Forelimb muscle (tissue), 1 donor: Measurements from ENCODE around the gene DUOX2. TPM values are rescaled to one million over a fixed set of nuclear protein-coding genes. Genes with fewer than 3 reads are reported as not detected.
"Not testable (repeated sequence)": the region's sequence is repeated elsewhere in the genome, so short reads cannot be mapped to it uniquely, and the experiment has no call there.

ENCODE experiments used
- DNase-seq: peaks from one replicate; pipeline ENCODE4 v3.0.0-alpha.2; 2013; ENCODE audit warnings: low read depth
- polyA plus RNA-seq: library from polyadenylated mRNA; unstranded; fragments of 120-200 nt; gene quantifications from one replicate; pipeline ENCODE4 v1.2.1, GENCODE V29; 2013; ENCODE audit not compliant: insufficient read length

DUOX2 gene
- polyA plus RNA-seq, 1 donor, result 0.04 TPM

DNA sequence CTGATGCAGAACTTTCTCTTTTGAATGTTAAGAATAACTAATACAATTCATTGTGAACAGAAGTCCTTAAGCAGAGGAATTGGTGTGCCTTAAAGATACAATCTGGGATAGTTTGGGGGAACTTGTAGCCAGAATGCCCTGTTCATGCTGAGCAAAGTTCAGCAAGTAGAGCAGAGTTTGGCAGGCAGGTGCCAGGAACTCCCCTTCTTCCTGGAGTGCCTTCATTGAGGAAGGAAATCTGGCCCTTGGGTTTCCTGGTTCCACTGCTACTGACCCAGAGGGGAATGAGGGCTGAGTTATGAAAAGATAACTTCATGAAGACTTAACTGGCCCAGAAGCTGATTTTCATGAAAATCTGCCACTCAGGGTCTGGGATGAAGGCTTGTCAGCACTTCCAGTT lies 40.4 kb downstream of the DUOX2 start:
- not testable (repeated sequence) for DNase-seq

GRCh38 chr15:45069942-45070360 lies 44.0 kb downstream of the DUOX2 start:
- not testable (repeated sequence) for DNase-seq

DNA sequence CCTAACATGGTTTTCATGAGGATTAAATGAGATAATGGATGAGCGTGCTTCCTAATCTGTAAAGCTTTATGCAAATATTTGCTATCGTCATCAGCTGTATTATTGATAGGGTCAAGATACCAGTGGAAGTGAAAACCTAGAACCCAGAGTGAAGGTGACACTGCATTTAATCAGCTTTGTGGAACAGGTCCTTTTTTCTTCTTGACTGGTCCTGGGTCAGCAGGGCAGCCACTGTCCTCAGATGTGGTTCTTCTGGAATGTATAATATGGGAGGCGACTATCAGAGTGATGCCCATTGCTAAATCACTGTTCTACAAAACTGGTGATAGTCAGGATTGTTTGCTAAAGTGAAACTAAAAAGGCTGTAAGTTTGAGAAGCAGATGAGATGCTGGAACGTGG lies 49.6 kb downstream of the DUOX2 start:
- DNase-seq, result no peak

DNA sequence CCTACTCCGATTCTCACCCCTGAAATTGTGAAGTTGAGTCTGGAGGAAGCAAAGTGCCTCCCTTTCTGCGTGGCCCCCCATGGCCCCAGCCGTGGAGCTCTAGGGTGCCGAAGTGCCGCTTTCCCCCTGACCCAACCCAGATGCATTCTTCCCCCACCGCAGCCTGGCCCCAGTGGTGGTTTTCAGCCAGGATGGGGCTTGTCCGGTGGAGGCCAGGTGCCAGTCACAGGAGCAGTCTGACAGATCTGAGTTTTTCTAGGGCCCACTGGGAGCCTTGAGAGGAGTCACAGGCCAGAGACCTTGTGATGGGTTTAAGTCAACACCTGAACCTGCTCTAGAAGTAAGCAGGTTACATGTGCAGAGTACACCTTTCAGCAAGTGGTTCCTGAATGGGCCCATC lies 51.7 kb downstream of the DUOX2 start:
- DNase-seq, result not testable (repeated sequence)

DNA sequence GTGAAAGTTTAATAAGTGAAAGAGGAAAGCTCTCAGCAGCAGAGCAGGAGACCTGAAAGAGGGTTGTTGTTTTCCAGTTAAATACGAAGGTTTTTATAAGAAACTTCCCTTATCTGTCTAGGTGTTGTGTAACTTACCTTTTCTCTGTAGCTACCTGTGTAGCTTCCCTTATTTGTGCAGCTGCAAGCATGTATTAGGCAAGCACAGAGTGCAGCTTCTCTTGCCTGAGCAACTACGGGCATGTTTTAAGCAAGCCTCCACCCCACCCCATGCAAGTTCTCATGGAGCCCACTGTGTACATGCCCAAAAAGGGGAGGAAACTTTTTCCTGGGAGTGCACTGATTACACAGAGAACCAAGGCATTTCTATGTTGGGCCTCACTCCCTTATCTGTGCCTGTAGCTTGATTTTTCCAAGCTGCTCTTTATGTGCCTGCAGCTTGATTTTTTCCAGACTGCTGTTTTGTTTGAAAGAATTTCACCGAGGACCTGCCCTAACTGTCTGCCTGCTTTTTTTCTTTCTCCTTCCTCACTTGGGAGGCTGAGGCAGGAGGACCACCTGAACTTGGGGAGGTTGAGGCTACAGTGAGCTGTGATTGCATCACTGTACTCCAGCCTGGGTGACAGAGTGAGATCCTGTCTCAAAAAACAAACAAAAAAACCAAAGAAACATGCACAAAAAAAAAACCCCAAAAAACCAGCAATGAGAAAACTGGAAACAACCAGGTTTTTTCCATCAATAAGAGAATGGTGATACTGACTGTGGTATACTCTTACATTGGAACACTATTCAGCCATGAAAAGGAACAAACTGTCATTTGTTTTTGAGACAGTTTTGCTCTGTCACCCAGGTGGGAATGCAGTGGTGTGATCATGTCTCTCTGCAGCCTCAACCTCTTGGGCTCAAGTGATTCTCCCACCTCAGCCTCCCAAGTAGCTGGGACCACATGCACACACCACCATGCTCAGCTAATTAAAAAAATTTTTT lies 55.0 kb downstream of the DUOX2 start:
- DNase-seq, result not testable (repeated sequence)

GRCh38 chr15:45052676-45053075 lies 61.3 kb downstream of the DUOX2 start:
- not testable (repeated sequence) for DNase-seq

DNA sequence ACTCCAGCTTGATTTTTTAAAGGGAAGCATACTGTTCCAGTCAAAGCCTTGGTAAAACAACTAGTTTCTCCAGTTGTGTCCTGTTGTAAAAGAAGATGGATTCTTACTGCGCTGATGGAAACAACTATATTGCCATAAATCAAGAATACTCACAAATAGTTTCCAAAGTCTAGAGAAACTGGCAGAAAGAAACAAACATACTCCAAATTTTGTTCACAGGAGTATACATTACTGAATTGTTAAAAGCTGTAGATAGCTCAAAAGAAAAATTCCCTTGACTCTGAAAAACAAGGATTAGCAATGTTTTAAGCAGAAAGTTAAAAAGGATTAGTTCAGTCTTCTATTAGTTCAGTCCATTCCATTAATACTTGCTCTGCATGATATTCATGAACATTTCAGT lies 63.4 kb downstream of the DUOX2 start:
- no peak for DNase-seq

GRCh38 chr15:45048794-45049631 lies 65.0 kb downstream of the DUOX2 start:
- no peak for DNase-seq

DNA sequence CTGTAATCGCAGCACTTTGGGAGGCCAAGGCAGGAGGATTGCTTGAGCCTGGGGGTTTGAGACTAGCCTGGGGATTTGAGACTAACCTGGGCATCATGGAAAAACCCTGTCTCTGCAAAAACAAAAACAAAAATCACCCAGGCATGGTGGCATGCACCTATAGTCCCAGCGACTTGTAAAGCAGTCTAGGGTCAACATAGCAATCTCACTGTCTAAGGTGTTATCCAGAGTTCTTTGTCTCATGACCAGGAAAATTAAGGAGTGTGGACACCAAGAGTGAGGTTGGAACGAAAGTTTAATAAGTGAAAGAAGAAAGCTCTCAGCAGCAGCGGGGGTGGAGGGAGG lies 65.6 kb downstream of the DUOX2 start:
- not testable (repeated sequence) for DNase-seq

- DNase-seq, result not testable (repeated sequence)
Measured at GRCh38 chr15:45044270-45044669, 69.7 kb downstream of the DUOX2 start.

DNA sequence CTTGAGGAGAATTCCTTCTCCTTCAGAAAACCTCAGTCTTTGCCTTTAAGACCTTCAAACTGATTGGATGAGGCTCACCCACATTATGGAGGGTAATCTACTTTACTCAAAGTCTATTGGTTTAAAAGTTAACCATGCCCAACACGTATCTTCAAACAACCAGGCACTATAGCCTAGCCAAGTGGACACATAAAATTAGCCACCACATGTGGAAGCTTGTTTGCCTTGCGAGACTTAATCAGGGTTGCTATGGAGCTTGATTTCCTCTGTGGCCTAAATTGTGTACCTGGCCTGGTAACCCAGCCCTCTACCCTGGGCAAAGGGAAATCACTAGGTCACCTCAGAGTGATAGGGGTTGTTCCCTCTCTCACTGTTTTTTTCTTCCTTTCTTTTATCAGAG lies 71.1 kb downstream of the DUOX2 start:
- not testable (repeated sequence) for DNase-seq

Other genes with a start within 250 kb of the DUOX2 start
- gene TERB2, start 157.5 kb downstream of the DUOX2 start, polyA plus RNA-seq, result not detected
- 6.5 TPM for gene SORD, start 91.0 kb downstream of the DUOX2 start, polyA plus RNA-seq
- gene DUOXA2, start 154 bp upstream of the DUOX2 start, polyA plus RNA-seq, result not detected
- gene DUOXA1, start 15.7 kb upstream of the DUOX2 start, polyA plus RNA-seq, result not detected
- 2.9 TPM for gene DUOX1, start 15.8 kb upstream of the DUOX2 start, polyA plus RNA-seq
- gene SHF, start 73.8 kb upstream of the DUOX2 start, polyA plus RNA-seq, result 7.4 TPM
- 0.13 TPM for gene SLC28A2, start 138.1 kb upstream of the DUOX2 start, polyA plus RNA-seq